GM23338 (cell line): ENCODE data around the gene ZDHHC5. TPM values are rescaled to one million over a fixed set of nuclear protein-coding genes. Genes with fewer than 3 reads are reported as not detected.

ENCODE experiments used
- ATAC-seq: fragments of 200-7000 bp; cut with Tn5 transposase; 3 replicates; pipeline ENCODE4 v1.9.1; 2020
- DNase-seq: peaks from one replicate; pipeline ENCODE4 v3.0.0-alpha.2; 2015; ENCODE audit warnings: low spot score
- H2AFZ ChIP-seq: fragments of 200-600 bp; sonication (generic); 2 replicates; pipeline ENCODE4 v1.8.0; 2016; ENCODE audit warnings: antibody characterized with exemption, mild to moderate bottlenecking, moderate library complexity
- H3F3A ChIP-seq: fragments of 200-600 bp; sonication (generic); replicated peaks from 2 replicates; pipeline ENCODE4 v1.8.0; 2017; ENCODE audit warnings: antibody characterized with exemption, mixed run types, low read depth
- H3K27ac ChIP-seq: fragments of 200-600 bp; sonication (generic); 2 replicates; pipeline ENCODE4 v1.6.1; 2016; ENCODE audit warnings: low read depth
- H3K27me3 ChIP-seq: fragments of 200-600 bp; sonication (generic); 2 replicates; pipeline ENCODE4 v1.8.0; 2016; ENCODE audit warnings: mild to moderate bottlenecking, mixed run types, moderate library complexity; ENCODE audit not compliant: insufficient read depth
- H3K36me3 ChIP-seq: fragments of 200-600 bp; sonication (generic); 2 replicates; pipeline ENCODE4 v1.8.0; 2016; ENCODE audit warnings: mild to moderate bottlenecking; ENCODE audit not compliant: insufficient read depth
- H3K4me1 ChIP-seq: fragments of 200-600 bp; sonication (generic); 2 replicates; pipeline ENCODE4 v1.8.0; 2016; ENCODE audit warnings: mild to moderate bottlenecking, moderate library complexity; ENCODE audit not compliant: insufficient read depth
- H3K4me2 ChIP-seq: fragments of 200-600 bp; sonication (generic); 2 replicates; pipeline ENCODE4 v1.7.1; 2017; ENCODE audit warnings: mixed run types
- H3K4me3 ChIP-seq: fragments of 200-600 bp; sonication (generic); 2 replicates; pipeline ENCODE4 v1.6.1; 2016; ENCODE audit warnings: mixed run types
- H3K79me2 ChIP-seq: fragments of 200-600 bp; sonication (generic); replicated peaks from 2 replicates; pipeline ENCODE4 v1.8.0; 2017; ENCODE audit warnings: mild to moderate bottlenecking; ENCODE audit not compliant: insufficient read depth
- H3K9me2 ChIP-seq: fragments of 200-600 bp; sonication (generic); 2 replicates; pipeline ENCODE4 v1.8.0; 2017; ENCODE audit not compliant: insufficient read depth
- H4K20me1 ChIP-seq: fragments of 200-600 bp; sonication (generic); replicated peaks from 2 replicates; pipeline ENCODE4 v1.8.0; 2017; ENCODE audit warnings: mild to moderate bottlenecking; ENCODE audit not compliant: insufficient read depth
- H3K27ac Mint-ChIP-seq: 2 replicates; pipeline ENCODE4 v1.8.0; 2020; ENCODE audit warnings: inconsistent platforms, mild to moderate bottlenecking, moderate library complexity, mixed read lengths
- H3K27me3 Mint-ChIP-seq: 3 replicates; pipeline ENCODE4 v1.8.0; 2022; ENCODE audit warnings: low read depth, mild to moderate bottlenecking, moderate library complexity, mixed read lengths, inconsistent platforms; ENCODE audit not compliant: insufficient read depth, poor library complexity
- H3K36me3 Mint-ChIP-seq: 3 replicates; pipeline ENCODE4 v1.8.0; 2021; ENCODE audit warnings: low read depth, mild to moderate bottlenecking, inconsistent platforms, moderate library complexity, mixed read lengths
- H3K4me1 Mint-ChIP-seq: 3 replicates; pipeline ENCODE4 v1.8.0; 2020; ENCODE audit warnings: mild to moderate bottlenecking, inconsistent platforms, mixed read lengths
- H3K4me3 Mint-ChIP-seq: 3 replicates; pipeline ENCODE4 v1.8.0; 2021; ENCODE audit warnings: moderate library complexity, mild to moderate bottlenecking, inconsistent platforms, mixed read lengths
- H3K9me3 Mint-ChIP-seq: 3 replicates; pipeline ENCODE4 v1.8.0; 2020; ENCODE audit warnings: moderate library complexity, mild to moderate bottlenecking, inconsistent platforms, mixed read lengths
- CREB1 ChIP-seq: fragments of 250-450 bp; sonication (Bioruptor Pico); IDR thresholded peaks from 2 replicates; pipeline ENCODE4 v1.5.0; 2020; ENCODE audit warnings: low read depth, mild to moderate bottlenecking, moderate library complexity
- EZH2phosphoT487 ChIP-seq: fragments of 200-600 bp; sonication (generic); IDR thresholded peaks from one replicate; pipeline ENCODE4 v1.8.1; 2018; ENCODE audit warnings: antibody characterized with exemption; ENCODE audit not compliant: unreplicated experiment
- JUNB ChIP-seq: IDR thresholded peaks from one replicate; pipeline ENCODE4 v1.6.1; 2016; ENCODE audit warnings: antibody characterized with exemption; ENCODE audit not compliant: unreplicated experiment
- NANOG ChIP-seq: IDR thresholded peaks from 2 replicates; pipeline ENCODE4 v1.6.1; 2016; ENCODE audit warnings: antibody characterized with exemption, borderline replicate concordance
- ZNF114 ChIP-seq: fragments of 250-450 bp; sonication (Bioruptor Pico); IDR thresholded peaks from 2 replicates; pipeline ENCODE4 v1.5.0; 2020; ENCODE audit warnings: mild to moderate bottlenecking, moderate library complexity
- ZNF331 ChIP-seq: fragments of 250-450 bp; sonication (Bioruptor Pico); IDR thresholded peaks from 2 replicates; pipeline ENCODE4 v1.5.0; 2020; ENCODE audit warnings: low read depth, mild to moderate bottlenecking, moderate library complexity
- polyA plus RNA-seq: library from polyadenylated mRNA; unstranded; fragments of >200 nt; fragmentation: Nextera tagmentation; extraction: Ambion mirVana; gene quantifications from 2 replicates; pipeline ENCODE4 v1.2.1, GENCODE V29; 2016
- total RNA-seq: library from RNA; depleted of rRNA; stranded (reverse); fragments of >200 nt; shearing (Covaris generic); gene quantifications from 2 replicates; pipeline ENCODE4 v1.2.3, GENCODE V29; 2014
- TF ChIP-seq, protein P1 (sequence below): IDR thresholded peaks from 2 replicates; pipeline ENCODE4 v1.6.1; 2016; ENCODE audit warnings: antibody characterized with exemption
- TF ChIP-seq, protein P2 (sequence below): fragments of 250-450 bp; sonication (Bioruptor Pico); IDR thresholded peaks from 2 replicates; pipeline ENCODE4 v1.5.0; 2020; ENCODE audit warnings: mild to moderate bottlenecking, moderate library complexity

The ZDHHC5 gene
- total and polyA plus RNA-seq, 2 experiments from 2014 or later = 16.9 to 42.3 TPM

GRCh38 chr11:57680552-57680874 is 12.6 kb downstream of the ZDHHC5 start:
- Mint-ChIP-seq H3K9me3 (no peaks in the 10 kb centered on the region), H3K4me1 (peaks cover 14% of the 10 kb centered on the region; the same call in 2 of the 3 replicates), H3K4me3 (no peak overlapping the region), H3K27ac (peak overlapping the region; percentile 41; the same call in 1 of the 2 replicates), H3K27me3 (no peaks in the 10 kb centered on the region), H3K36me3 (peaks cover 56% of the 10 kb centered on the region)
- Histone ChIP-seq H3F3A (0 out of 2 replicates have a peak, but pooled peaks cover 4% of the 10 kb centered on the region), H3K4me1 (peaks cover 11% of the 10 kb centered on the region), H3K79me2 (peaks cover 70% of the 10 kb centered on the region), H3K4me3 (no peak overlapping the region), H3K27ac (no peak overlapping the region), H3K9me2 (no peaks in the 10 kb centered on the region), H3K4me2 (no peak overlapping the region), H4K20me1 (peaks cover 20% of the 10 kb centered on the region), H2AFZ (no peak overlapping the region), H3K36me3 (peaks cover 4% of the 10 kb centered on the region), H3K27me3 (no peaks in the 10 kb centered on the region)
- DNase-seq = no peak
- no peak for ATAC-seq
- no peak for TF ChIP-seq EZH2phosphoT487
- no peak for TF ChIP-seq ZNF331 (CRISPR knock-in tag)
- no peak for TF ChIP-seq JUNB
- TF ChIP-seq, protein P1, sequence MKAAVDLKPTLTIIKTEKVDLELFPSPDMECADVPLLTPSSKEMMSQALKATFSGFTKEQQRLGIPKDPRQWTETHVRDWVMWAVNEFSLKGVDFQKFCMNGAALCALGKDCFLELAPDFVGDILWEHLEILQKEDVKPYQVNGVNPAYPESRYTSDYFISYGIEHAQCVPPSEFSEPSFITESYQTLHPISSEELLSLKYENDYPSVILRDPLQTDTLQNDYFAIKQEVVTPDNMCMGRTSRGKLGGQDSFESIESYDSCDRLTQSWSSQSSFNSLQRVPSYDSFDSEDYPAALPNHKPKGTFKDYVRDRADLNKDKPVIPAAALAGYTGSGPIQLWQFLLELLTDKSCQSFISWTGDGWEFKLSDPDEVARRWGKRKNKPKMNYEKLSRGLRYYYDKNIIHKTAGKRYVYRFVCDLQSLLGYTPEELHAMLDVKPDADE = no peak
- TF ChIP-seq, protein P2, sequence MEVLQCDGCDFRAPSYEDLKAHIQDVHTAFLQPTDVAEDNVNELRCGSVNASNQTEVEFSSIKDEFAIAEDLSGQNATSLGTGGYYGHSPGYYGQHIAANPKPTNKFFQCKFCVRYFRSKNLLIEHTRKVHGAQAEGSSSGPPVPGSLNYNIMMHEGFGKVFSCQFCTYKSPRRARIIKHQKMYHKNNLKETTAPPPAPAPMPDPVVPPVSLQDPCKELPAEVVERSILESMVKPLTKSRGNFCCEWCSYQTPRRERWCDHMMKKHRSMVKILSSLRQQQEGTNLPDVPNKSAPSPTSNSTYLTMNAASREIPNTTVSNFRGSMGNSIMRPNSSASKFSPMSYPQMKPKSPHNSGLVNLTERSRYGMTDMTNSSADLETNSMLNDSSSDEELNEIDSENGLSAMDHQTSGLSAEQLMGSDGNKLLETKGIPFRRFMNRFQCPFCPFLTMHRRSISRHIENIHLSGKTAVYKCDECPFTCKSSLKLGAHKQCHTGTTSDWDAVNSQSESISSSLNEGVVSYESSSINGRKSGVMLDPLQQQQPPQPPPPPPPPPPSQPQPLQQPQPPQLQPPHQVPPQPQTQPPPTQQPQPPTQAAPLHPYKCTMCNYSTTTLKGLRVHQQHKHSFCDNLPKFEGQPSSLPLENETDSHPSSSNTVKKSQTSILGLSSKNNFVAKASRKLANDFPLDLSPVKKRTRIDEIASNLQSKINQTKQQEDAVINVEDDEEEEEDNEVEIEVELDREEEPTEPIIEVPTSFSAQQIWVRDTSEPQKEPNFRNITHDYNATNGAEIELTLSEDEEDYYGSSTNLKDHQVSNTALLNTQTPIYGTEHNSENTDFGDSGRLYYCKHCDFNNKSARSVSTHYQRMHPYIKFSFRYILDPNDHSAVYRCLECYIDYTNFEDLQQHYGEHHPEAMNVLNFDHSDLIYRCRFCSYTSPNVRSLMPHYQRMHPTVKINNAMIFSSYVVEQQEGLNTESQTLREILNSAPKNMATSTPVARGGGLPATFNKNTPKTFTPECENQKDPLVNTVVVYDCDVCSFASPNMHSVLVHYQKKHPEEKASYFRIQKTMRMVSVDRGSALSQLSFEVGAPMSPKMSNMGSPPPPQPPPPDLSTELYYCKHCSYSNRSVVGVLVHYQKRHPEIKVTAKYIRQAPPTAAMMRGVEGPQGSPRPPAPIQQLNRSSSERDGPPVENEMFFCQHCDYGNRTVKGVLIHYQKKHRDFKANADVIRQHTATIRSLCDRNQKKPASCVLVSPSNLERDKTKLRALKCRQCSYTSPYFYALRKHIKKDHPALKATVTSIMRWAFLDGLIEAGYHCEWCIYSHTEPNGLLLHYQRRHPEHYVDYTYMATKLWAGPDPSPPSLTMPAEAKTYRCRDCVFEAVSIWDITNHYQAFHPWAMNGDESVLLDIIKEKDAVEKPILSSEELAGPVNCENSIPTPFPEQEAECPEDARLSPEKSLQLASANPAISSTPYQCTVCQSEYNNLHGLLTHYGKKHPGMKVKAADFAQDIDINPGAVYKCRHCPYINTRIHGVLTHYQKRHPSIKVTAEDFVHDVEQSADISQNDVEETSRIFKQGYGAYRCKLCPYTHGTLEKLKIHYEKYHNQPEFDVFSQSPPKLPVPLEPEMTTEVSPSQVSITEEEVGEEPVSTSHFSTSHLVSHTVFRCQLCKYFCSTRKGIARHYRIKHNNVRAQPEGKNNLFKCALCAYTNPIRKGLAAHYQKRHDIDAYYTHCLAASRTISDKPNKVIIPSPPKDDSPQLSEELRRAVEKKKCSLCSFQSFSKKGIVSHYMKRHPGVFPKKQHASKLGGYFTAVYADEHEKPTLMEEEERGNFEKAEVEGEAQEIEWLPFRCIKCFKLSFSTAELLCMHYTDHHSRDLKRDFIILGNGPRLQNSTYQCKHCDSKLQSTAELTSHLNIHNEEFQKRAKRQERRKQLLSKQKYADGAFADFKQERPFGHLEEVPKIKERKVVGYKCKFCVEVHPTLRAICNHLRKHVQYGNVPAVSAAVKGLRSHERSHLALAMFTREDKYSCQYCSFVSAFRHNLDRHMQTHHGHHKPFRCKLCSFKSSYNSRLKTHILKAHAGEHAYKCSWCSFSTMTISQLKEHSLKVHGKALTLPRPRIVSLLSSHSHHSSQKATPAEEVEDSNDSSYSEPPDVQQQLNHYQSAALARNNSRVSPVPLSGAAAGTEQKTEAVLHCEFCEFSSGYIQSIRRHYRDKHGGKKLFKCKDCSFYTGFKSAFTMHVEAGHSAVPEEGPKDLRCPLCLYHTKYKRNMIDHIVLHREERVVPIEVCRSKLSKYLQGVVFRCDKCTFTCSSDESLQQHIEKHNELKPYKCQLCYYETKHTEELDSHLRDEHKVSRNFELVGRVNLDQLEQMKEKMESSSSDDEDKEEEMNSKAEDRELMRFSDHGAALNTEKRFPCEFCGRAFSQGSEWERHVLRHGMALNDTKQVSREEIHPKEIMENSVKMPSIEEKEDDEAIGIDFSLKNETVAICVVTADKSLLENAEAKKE = no peak
- no peak for TF ChIP-seq CREB1 (CRISPR knock-in tag)
- no peak for TF ChIP-seq NANOG
- TF ChIP-seq ZNF114 (CRISPR knock-in tag) = no peak
